Upper lobe of right lung (tissue), 1 donor: ENCODE measurements around the gene NCKAP5. TPM values are rescaled to one million over a fixed set of nuclear protein-coding genes. Genes with fewer than 3 reads are reported as not detected.

ENCODE experiments used
- ATAC-seq: fragments of 200-7000 bp; cut with Tn5 transposase; one replicate; pipeline ENCODE4 v1.9.1; 2020; ENCODE audit warnings: mild to moderate bottlenecking, moderate library complexity
- DNase-seq: peaks from one replicate; pipeline ENCODE4 v3.0.0-alpha.2; 2020
- H3K27ac ChIP-seq: fragments of 200-600 bp; one replicate; pipeline ENCODE4 v1.8.0; 2022
- H3K27me3 ChIP-seq: fragments of 200-600 bp; one replicate; pipeline ENCODE4 v1.8.0; 2022; ENCODE audit warnings: mild to moderate bottlenecking
- H3K36me3 ChIP-seq: fragments of 200-600 bp; one replicate; pipeline ENCODE4 v1.8.0; 2022
- H3K4me1 ChIP-seq: fragments of 200-600 bp; one replicate; pipeline ENCODE4 v1.8.0; 2022
- H3K4me3 ChIP-seq: fragments of 200-600 bp; one replicate; pipeline ENCODE4 v1.8.0; 2022; ENCODE audit warnings: mild to moderate bottlenecking
- H3K9me3 ChIP-seq: fragments of 200-600 bp; one replicate; pipeline ENCODE4 v1.8.0; 2022
- intact Hi-C: fragments of 100-400 bp; cut with DNase I; formaldehyde crosslinking; loops from one replicate; pipeline ENCODE4 v1.11.0; 2022
- total RNA-seq: library from RNA; stranded (reverse); fragmentation: NEBNext Ultra II Directional; extraction: Animal tissue kit (Norgen Biotek cat#: 25700); gene quantifications from one replicate; pipeline ENCODE4 v1.2.1, GENCODE V29; 2021
- TF ChIP-seq, protein P1 (sequence below): fragments of 200-600 bp; IDR thresholded peaks from one replicate; pipeline ENCODE4 v1.8.0; 2022; ENCODE audit warnings: antibody characterized with exemption
- donor health status: DM: no; HTN: yes; CAD: no; lungs with severe emphysema.

NCKAP5 gene
- total RNA-seq, 1 donor from 2014 or later: 40.8 TPM

DNA sequence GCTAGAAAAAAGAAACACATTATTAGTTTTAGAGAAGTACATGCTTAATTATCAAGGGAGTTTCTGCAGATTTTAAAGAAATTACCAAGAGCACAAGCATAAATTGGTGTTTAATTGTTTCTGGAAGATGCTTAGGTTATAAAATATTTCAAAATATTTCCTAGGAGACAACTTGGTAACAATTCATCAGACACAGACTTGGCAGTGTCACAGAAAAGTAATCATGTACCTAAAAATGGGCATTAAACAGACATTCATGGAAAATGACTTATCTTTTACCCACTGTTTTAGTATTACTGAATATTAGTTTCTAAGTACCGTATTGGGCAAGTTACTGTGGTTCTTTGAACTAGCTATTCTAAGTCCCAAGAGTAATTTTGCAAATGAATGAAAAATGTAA, 469.5 kb downstream of the NCKAP5 start:
- TF ChIP-seq, protein P1, sequence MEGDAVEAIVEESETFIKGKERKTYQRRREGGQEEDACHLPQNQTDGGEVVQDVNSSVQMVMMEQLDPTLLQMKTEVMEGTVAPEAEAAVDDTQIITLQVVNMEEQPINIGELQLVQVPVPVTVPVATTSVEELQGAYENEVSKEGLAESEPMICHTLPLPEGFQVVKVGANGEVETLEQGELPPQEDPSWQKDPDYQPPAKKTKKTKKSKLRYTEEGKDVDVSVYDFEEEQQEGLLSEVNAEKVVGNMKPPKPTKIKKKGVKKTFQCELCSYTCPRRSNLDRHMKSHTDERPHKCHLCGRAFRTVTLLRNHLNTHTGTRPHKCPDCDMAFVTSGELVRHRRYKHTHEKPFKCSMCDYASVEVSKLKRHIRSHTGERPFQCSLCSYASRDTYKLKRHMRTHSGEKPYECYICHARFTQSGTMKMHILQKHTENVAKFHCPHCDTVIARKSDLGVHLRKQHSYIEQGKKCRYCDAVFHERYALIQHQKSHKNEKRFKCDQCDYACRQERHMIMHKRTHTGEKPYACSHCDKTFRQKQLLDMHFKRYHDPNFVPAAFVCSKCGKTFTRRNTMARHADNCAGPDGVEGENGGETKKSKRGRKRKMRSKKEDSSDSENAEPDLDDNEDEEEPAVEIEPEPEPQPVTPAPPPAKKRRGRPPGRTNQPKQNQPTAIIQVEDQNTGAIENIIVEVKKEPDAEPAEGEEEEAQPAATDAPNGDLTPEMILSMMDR: no peak
- Histone ChIP-seq H3K27ac (no peak overlapping the region), H3K36me3 (no peaks in the 10 kb centered on the region), H3K27me3 (no peaks in the 10 kb centered on the region), H3K4me3 (no peak overlapping the region), H3K9me3 (no peaks in the 10 kb centered on the region), H3K4me1 (no peaks in the 10 kb centered on the region)
- no peak for ATAC-seq
- DNase-seq: no peak
- intact Hi-C loops: no loop called here

DNA sequence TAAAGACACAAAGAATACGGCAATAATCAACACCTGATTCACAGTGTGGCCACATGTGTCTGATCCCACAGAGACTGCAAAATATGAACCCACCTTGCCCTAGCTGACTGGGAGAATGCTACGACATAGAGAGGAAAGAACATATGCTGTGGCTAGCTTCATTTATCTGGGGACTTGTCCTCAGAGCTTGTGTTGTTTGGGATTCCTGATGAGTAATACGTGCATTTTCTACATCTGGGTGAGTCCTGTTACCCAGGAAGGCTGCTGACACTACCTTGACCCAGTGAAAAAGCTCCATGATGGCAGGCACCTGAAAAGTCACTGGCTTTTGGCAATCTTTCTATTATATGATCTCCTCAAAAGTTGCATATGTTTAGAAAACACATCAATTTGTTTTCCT, 470.6 kb downstream of the NCKAP5 start:
- ATAC-seq: no peak
- TF ChIP-seq, protein P1: no peak
- Histone ChIP-seq H3K4me1 (no peaks in the 10 kb centered on the region), H3K4me3 (no peak overlapping the region), H3K9me3 (no peaks in the 10 kb centered on the region), H3K36me3 (no peaks in the 10 kb centered on the region), H3K27ac (no peak overlapping the region), H3K27me3 (no peaks in the 10 kb centered on the region)
- intact Hi-C loops: no loop called here
- no peak for DNase-seq

DNA sequence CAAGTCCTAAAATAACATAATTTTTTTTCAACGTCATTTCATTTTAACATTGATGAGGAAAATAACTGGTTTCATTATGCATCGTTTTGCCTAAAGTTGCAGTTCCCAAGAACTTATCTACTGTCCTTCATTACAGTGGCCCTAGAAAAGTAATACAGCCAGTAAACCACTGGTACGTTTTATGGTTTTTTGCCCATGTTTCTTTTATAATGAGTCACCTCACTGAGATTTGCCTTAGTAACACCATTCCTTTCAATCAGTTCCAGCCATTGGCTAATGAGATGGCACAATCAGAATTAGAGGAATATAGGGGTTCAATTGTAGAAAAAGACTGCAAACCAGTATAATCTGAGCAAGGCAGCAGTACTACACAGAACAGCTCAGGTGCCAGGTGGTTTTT, 475.7 kb downstream of the NCKAP5 start:
- DNase-seq: no peak
- Histone ChIP-seq H3K36me3 (no peaks in the 10 kb centered on the region), H3K9me3 (no peaks in the 10 kb centered on the region), H3K27me3 (no peaks in the 10 kb centered on the region), H3K4me1 (no peaks in the 10 kb centered on the region), H3K4me3 (no peak overlapping the region), H3K27ac (no peak overlapping the region)
- TF ChIP-seq, protein P1: no peak
- intact Hi-C loops: no loop called here
- ATAC-seq: no peak

DNA sequence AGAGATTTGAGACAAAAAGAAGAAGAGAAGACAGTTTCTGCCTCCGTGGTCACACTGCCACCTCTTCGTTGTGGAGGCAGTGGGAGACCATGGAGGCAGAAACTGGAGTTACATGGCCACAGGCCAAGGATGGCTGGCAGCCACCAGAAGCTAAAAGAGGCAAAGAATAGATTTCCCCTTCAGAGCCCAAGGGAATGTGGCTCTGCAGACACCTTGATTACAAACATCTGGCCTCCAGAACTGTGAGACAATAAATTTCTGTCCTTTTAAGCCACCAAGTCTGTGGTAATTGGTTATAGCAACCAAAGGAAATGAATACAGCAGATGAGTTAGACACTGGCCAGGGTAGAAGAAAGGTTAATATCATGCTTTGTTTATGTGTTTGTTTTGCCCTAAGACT, 477.9 kb downstream of the NCKAP5 start:
- Histone ChIP-seq H3K4me3 (no peak overlapping the region), H3K27me3 (no peaks in the 10 kb centered on the region), H3K9me3 (no peaks in the 10 kb centered on the region), H3K36me3 (no peaks in the 10 kb centered on the region), H3K27ac (no peak overlapping the region), H3K4me1 (no peaks in the 10 kb centered on the region)
- TF ChIP-seq, protein P1: no peak
- DNase-seq: no peak
- intact Hi-C loops: no loop called here
- no peak for ATAC-seq

DNA sequence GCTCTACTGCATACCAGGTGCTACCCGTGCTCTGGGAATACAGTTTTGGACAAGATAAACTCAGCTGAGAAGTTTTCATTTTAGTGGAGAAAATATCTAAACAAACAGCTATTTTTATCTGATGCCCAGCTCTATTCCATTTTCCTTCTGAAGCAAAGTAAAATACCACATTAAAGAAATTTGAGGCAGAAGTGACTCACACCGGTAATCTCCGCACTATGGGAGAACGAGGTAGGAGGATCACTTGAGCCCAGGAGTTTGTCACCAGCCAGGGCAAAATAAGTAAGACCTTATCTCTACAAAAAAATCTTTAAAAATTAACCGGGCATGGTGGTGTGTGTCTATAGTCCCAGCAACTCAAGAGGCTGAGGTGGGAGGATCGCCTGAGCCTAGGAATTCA, 482.1 kb downstream of the NCKAP5 start:
- ATAC-seq: no peak
- TF ChIP-seq, protein P1: no peak
- H3K27me3 ChIP-seq: no peaks in the 10 kb centered on the region
- H3K9me3 ChIP-seq: no peaks in the 10 kb centered on the region
- H3K36me3 ChIP-seq: no peaks in the 10 kb centered on the region
- H3K27ac ChIP-seq: no peak overlapping the region
- H3K4me1 ChIP-seq: no peaks in the 10 kb centered on the region
- no peak overlapping the region for H3K4me3 ChIP-seq
- no peak for DNase-seq
- intact Hi-C loops: no loop called here

DNA sequence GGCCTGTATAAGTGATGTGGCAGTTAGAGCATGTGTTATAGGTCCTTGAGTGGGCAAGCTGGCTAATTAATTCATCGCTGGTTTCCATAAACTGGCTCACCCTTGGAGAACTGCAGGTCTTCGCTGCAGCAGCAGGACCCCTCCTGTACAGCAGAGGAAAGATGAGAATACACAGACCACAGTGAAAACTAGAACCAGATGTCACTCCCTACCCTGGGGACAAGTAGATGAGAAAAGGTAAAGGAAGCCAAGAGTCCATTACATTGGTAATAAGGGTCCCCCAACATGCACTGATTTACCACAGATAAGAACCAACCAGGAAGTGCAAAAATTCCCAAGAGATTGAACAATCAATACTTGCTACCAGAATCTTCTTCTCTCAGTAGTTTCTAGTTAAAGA, 482.6 kb downstream of the NCKAP5 start:
- DNase-seq (no peak), ATAC-seq (no peak)
- intact Hi-C loops: no loop called here
- H3K4me3 ChIP-seq: no peak overlapping the region
- TF ChIP-seq, protein P1: no peak
- no peaks in the 10 kb centered on the region for H3K4me1 ChIP-seq
- H3K27ac ChIP-seq: no peak overlapping the region
- H3K9me3 ChIP-seq: no peaks in the 10 kb centered on the region
- H3K36me3 ChIP-seq: no peaks in the 10 kb centered on the region
- no peaks in the 10 kb centered on the region for H3K27me3 ChIP-seq
